NCI-H2081 treated with DMSO at 0.1 percent for 48 hours (cell line): ENCODE data around the gene CD81.

Experiments used
- DNase-seq: peaks from one replicate; lab custom pipeline; 2025; lab: John Stamatoyannopoulos, UW

CD81 gene

DNA sequence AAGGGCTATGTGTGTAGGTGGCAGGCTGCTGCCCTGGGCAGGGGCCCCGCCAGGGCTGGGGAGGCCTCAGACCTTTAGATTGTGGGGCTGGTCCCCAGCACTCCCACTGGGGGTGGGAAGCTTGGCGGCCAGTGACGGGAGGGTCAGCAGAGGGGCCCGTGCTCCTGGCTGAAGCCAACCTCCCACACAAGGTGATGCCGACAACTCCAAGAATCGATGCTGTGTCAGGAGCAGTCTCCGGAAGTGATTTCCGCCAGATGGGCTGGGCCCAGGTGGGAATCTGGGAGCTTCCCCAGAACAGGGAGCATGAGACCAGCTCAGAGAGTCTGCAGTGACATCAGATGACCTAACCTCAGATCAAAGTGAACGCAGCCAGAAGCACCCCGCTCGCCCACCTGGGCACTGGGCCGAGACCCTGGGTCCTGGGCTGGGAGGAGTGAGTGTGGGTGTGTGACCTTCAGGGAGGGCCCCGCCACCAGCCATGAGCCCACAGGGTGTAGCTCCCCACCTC is 59.5 kb downstream of the CD81 start:
- no peak for DNase-seq

DNA sequence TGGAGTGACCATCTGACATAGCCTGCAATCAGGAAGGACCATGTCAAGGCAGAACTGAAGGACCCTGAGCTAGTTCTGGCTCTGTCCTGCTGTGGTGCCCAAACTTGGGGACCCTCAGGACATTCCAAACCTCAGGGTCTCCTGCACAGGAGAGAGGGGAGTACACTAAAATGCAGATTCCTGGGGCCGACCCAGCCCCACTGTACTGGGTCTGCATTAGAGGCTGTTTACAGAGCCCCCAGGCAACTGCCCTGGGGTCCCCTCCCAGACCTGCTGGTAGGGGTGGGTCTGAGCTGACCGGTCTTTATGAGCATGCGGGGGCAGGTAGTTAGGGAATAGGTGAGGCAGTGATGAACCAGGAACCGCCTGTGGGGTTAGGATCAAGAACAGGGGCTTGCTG is 60.4 kb downstream of the CD81 start:
- DNase-seq: no peak

DNA sequence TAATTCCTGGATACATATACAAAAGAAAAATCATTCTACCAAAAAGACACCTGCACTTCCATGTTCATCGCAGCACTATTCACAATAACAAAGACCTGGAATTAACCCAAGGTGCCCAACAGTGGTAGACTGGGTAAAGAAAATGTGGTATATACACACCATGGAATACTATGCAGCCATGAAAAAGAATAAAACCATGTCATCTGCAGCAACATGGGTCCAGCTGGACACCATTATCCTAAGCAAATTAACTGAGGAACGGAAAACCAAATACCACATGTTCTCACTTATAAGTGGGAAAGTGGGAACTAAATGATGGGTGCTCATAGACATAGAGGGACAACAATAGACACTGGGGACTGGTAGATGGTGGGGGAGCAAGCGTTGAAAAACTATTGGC is 62.7 kb downstream of the CD81 start:
- DNase-seq: no peak

DNA sequence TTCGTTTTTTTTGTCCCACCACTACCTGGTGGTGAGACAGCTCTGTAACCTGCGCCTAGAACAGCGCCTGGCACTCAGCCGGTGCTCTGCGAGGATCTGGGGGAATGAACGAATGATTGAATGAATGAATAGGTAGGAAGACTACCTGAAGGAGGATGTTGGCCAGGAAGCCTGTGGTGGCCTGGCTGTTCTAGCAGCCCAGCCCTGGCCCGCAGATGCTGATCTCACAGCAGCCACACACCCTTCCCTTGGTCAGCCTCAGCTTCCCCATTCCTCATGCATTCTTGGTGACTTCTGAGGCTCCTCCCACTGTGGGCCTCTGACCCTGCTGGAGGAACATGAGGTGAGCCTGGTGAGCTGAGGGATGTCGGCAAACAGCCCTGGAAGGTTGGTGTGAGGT is 63.5 kb downstream of the CD81 start:
- DNase-seq: no peak

- no peak for DNase-seq
These were observed 64.1 kb downstream of the CD81 start for GRCh38 chr11:2441171-2441570.

GRCh38 chr11:2442589-2442988 is 65.5 kb downstream of the CD81 start:
- DNase-seq: no peak

- no peak for DNase-seq
These were observed 66.3 kb downstream of the CD81 start for GRCh38 chr11:2443406-2443805.

DNA sequence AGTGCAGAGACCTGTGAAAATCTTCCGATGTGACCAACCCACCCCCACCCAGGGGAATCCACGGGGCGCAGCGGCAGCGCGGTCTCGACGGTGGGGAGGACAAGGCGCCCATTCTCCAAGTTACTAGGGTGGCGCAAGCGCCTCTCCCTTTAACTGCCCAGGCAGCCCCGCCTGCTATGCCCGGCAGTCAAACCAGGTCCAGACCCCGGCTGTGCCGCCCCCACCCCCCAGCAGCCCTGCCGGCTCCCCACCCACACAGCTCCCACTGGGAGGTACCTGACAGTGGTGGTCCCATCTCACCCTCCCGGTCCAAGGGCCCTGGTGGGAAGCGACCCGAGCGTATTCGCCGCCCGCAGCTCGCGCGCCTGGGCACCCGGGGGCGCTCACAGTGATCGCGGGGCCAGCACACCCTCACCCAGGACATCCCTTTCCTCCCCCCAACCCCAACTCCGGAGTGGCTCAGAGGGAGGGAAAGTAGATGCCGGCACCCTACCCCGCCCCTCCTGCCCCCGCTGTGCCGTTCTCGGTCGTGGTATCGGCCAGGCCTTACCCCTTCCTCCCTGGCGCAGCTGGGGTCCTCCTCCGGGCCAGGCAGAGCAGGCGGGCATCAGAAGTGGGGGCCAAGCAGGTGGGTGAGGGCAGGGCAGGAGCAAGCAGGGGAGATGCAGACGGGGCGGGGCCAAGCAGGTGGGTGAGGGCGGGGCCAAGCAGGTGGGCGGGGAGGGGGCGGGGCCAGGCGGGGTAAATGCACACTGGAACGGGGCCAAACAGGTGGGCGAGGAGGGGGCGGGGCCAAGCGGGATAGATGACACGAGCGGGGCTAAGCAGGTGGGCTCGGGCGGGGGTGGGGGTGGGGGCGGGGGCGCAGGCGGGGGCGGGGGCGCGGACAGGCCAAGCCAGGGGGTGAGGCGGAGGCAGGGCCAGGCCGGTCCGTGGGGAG is 67.0 kb downstream of the CD81 start, which contains the start of gene TRPM5:
Gene TRPM5 (minus strand): TSS at position 634 of the 940 bp plus-strand sequence. CDS start 21,478 bp downstream, outside the sequence.
- no peak for DNase-seq

- no peak for DNase-seq
These were observed 68.0 kb downstream of the CD81 start, which contains the start of gene KCNQ1 for GRCh38 chr11:2444821-2445745. Gene KCNQ1, plus strand, starts transcription at chr11:2445008. Its CDS starts 91 bp downstream, at chr11:2445099.

DNA sequence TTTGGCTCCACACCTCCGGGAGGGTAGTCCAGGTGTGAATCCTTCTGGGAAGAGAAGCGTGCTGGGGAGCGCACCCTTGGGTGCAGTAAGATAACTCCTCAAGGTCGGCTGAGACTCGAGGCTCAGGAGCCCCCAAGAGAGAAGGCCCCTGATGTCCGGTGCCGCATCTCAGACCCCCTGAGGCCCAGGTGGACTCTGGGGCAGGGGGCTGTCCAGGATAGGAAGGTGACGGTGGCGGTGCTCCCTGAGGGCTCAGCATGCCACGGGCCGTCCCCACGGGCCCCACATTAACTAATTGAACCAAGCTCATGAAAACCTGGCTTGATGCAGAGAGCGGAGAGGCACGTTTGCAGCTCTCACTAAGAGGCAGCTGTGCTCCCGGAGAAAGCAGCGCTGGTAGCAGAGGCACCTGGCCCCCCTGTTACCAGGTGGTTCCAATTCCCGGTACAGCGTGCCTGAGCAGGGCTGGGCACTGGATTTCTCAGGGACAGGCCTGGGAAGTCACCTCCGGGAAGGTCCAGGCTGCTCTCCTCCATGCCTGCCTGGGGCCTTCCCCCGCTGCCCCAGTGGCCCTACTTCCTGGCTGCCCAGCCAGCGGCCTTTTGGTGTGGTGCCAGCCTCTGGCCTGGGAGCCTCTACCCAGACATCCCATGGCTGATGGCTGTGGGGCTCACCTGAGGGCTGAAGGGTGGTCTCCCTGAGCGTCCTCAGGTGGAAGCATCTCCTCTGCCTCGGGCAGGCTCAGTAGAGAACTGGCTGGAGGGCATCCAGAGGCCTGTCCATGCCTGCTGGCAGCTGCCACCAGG is 68.8 kb downstream of the CD81 start:
- DNase-seq: no peak

- DNase-seq: no peak
These were observed 69.6 kb downstream of the CD81 start for GRCh38 chr11:2446590-2447252.
